GM19351 (cell line): ENCODE measurements around the gene SOX6.
"Not testable (repeated sequence)": the region's sequence is repeated elsewhere in the genome, so short reads cannot be mapped to it uniquely, and the experiment has no call there.

Experiments
- ATAC-seq: cut with Tn5 transposase; IDR thresholded peaks from one replicate; pipeline ENCODE4 v1.9.1; 2021; ENCODE audit warnings: mild to moderate bottlenecking, moderate library complexity; ENCODE audit not compliant: unreplicated experiment

SOX6 gene

GRCh38 chr11:16052750-16053149 lies 303.6 kb downstream of the SOX6 start:
- ATAC-seq: no peak

- ATAC-seq: no peak
Observed at GRCh38 chr11:16049611-16050010, 306.7 kb downstream of the SOX6 start.

- ATAC-seq: no peak
Observed at GRCh38 chr11:16047073-16047472, 309.3 kb downstream of the SOX6 start.

- no peak for ATAC-seq
Observed at GRCh38 chr11:16043617-16044016, 312.7 kb downstream of the SOX6 start.

DNA sequence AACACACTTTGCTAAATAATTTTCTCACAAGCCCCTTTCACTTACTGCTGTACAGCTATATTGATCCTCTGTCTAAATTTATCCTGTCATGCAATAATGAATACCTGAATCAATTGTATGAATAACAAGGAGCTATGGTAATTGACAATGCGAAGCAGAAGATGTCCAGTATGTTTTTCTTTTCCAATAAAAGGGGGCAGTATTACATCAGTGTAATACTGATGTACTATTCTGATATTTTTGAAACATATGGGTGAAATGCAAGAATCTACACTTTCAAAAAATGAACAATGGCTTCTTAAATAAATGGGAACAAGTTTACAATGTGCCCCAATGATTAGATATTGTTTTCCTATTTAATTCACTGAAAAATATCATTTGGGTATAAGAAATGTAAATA lies 315.1 kb downstream of the SOX6 start:
- ATAC-seq: no peak

GRCh38 chr11:16040151-16040550 lies 316.2 kb downstream of the SOX6 start:
- ATAC-seq: no peak

- no peak for ATAC-seq
Observed at GRCh38 chr11:16037179-16037578, 319.2 kb downstream of the SOX6 start.

GRCh38 chr11:16036218-16036617 lies 320.1 kb downstream of the SOX6 start:
- ATAC-seq: no peak

GRCh38 chr11:16034074-16034473 lies 322.3 kb downstream of the SOX6 start:
- no peak for ATAC-seq

DNA sequence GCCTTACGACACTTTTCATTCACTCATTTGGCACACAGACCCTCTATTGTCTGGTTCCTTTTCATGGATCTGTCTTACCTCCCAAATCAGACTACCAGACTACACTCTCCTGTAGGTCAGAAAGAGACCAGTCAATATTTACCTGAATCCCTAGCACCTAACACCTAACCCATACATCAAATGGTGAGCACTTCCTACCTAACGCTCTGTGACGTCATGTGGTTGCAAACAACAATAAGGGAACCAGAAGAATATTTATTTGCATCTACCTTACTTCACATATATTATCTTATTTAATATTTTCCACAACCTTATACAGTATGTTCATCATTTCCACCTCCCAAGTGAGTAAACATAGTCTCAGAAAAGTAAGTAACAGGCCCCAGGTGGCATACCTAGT lies 323.4 kb downstream of the SOX6 start:
- no peak for ATAC-seq

GRCh38 chr11:16031210-16031609 lies 325.1 kb downstream of the SOX6 start:
- no peak for ATAC-seq

GRCh38 chr11:16030664-16031063 lies 325.7 kb downstream of the SOX6 start:
- ATAC-seq: no peak

GRCh38 chr11:16029151-16029550 lies 327.2 kb downstream of the SOX6 start:
- not testable (repeated sequence) for ATAC-seq

DNA sequence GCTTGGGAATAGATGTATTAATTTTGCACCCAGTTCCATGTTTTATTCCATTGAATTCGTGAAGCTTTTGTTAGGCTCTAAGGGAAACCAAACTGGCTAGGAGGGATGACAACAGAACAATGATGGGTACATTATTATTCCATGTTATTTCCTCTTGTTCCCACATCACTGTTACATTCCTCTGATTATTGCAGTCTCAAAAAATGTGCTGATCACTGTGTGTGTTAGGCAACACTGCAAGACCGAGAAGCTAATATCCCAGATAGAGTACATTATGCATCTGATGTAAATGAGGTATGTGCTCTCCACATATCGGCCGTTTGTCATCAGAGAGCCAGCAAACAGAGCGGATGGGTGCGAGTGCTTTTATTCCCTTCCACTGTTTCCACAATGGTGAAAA lies 327.9 kb downstream of the SOX6 start:
- no peak for ATAC-seq

DNA sequence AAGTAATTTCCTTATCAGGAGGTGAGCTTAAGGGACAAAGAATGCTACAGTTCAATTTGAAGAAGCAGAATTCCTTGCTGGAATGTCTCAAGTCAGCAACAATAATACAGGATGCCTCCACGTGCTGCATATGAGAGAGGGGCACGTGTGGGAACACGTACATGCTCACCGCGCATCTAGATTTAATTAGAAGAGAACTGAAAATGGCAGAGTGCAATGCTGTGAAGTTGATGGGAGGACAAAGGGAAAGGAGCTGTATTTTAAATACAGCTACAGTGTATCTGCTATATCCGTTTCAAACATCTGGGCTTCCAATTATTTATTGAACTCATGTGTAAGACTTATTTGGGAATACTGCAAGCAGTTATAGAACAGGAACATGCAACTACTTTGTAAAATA lies 328.7 kb downstream of the SOX6 start:
- ATAC-seq: no peak

DNA sequence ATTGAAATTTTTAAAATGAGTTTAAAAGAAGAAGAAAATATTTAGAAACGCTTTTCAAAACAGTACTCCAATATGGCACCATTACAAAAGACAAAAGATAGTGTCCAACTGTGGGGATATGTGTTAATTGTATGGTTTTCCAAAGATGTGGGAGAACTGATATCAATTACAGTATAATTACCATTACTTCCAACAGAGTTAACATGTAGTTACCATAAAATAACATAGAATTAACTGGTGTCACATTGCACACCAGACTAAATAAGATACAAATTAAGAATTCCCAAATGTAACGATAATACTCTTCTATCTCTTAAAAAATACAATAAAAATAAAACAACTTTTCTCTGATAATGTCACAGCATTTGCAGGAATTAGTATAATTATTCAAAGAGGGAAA lies 329.5 kb downstream of the SOX6 start:
- no peak for ATAC-seq

GRCh38 chr11:16018931-16019330 lies 337.4 kb downstream of the SOX6 start:
- no peak for ATAC-seq

- no peak for ATAC-seq
Observed at GRCh38 chr11:16016468-16016829, 339.9 kb downstream of the SOX6 start.

GRCh38 chr11:16015741-16016467 lies 340.4 kb downstream of the SOX6 start:
- no peak for ATAC-seq

DNA sequence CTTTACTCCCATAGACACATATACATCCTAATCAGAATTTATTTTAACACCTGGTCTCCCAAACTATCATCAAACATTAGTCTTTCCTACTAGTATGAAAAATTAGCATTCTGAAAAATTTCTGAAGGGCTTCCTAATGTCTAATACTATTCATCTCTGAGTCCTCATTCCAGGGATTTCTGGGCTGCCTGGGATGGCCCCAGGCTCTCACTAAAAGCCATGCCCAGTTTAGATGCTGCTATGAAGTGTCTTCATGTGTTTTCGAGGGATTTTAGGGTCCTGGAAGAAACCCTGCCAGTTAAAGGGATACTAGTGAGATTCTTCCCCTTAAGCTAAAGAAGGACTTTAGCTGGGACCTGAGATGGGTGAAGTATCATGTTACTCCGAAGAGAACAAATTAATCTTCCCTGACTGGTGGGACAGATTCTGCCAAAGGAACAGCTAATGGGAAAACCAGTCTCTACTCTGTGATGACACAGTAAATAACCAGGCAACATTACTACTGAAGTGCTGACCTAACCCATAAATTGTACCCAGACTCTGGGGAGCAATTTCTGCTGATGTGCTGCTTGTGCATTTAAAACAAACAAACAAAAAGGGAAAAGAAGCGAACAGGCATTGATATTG lies 342.6 kb downstream of the SOX6 start:
- no peak for ATAC-seq

GRCh38 chr11:16013242-16013641 lies 343.1 kb downstream of the SOX6 start:
- no peak for ATAC-seq

- no peak for ATAC-seq
Observed at GRCh38 chr11:16012125-16012751, 344.1 kb downstream of the SOX6 start.
